ENCODE measurements around the gene CARD8. TPM values are rescaled to one million over a fixed set of nuclear protein-coding genes. Genes with fewer than 3 reads are reported as not detected.
"Not testable (repeated sequence)": the region's sequence is repeated elsewhere in the genome, so short reads cannot be mapped to it uniquely, and the experiment has no call there.

Gene CARD8
- total RNA-seq, 3 donors from 2014 or later: 47.6 to 55.1 (median 51.3) TPM

GRCh38 chr19:48283908-48284307 is 28.2 kb upstream of the CARD8 start:
- H3K27me3 Mint-ChIP-seq (ENCODE audit: low read depth): peaks cover 8% of the 10 kb centered on the region
- no peak overlapping the region for H3K4me3 Mint-ChIP-seq
- H3K36me3 Mint-ChIP-seq (ENCODE audit: insufficient read depth): no peaks in the 10 kb centered on the region
- ATAC-seq: no peak
- H3K9me3 Mint-ChIP-seq: peaks cover 16% of the 10 kb centered on the region
- no peaks in the 10 kb centered on the region for H3K4me1 Mint-ChIP-seq (ENCODE audit: low read depth)
- DNase-seq: no peak

- Mint-ChIP-seq H3K4me3 (no peak overlapping the region), H3K4me1 (ENCODE audit: low read depth) (peaks cover 2% of the 10 kb centered on the region), H3K9me3 (peaks cover 3% of the 10 kb centered on the region), H3K36me3 (ENCODE audit: insufficient read depth) (no peaks in the 10 kb centered on the region), H3K27me3 (ENCODE audit: low read depth) (peaks cover 4% of the 10 kb centered on the region)
- DNase-seq (no peak), ATAC-seq (no peak)
These were observed 24.0 kb upstream of the CARD8 start for GRCh38 chr19:48279747-48280146.

GRCh38 chr19:48274938-48275337 is 19.2 kb upstream of the CARD8 start:
- peaks cover 10% of the 10 kb centered on the region for H3K4me1 Mint-ChIP-seq (ENCODE audit: low read depth)

GRCh38 chr19:48274173-48274572 is 18.5 kb upstream of the CARD8 start:
- Mint-ChIP-seq H3K36me3 (ENCODE audit: insufficient read depth) (no peaks in the 10 kb centered on the region), H3K9me3 (no peaks in the 10 kb centered on the region), H3K4me1 (ENCODE audit: low read depth) (peaks cover 11% of the 10 kb centered on the region), H3K27me3 (ENCODE audit: low read depth) (peaks cover 19% of the 10 kb centered on the region), H3K4me3 (no peak overlapping the region)
- DNase-seq (no peak), ATAC-seq (no peak)

More at GRCh38 chr19:48274938-48275337, 19.2 kb upstream of the CARD8 start:
- Mint-ChIP-seq H3K27me3 (ENCODE audit: low read depth) (peaks cover 15% of the 10 kb centered on the region), H3K9me3 (no peaks in the 10 kb centered on the region), H3K36me3 (ENCODE audit: insufficient read depth) (no peaks in the 10 kb centered on the region), H3K4me3 (no peak overlapping the region)
- ATAC-seq: no peak
- no peak for DNase-seq

- Mint-ChIP-seq H3K9me3 (no peaks in the 10 kb centered on the region), H3K4me3 (peak overlapping the region; percentile 79), H3K4me1 (ENCODE audit: low read depth) (peaks cover 13% of the 10 kb centered on the region), H3K36me3 (ENCODE audit: insufficient read depth) (no peaks in the 10 kb centered on the region), H3K27me3 (ENCODE audit: low read depth) (peaks cover 19% of the 10 kb centered on the region)
- DNase-seq: no peak
- peak; percentile 51 to 64 for ATAC-seq
These were observed 15.9 kb upstream of the CARD8 start for GRCh38 chr19:48271531-48272151.

GRCh38 chr19:48269617-48270026 is 13.9 kb upstream of the CARD8 start:
- Mint-ChIP-seq H3K4me3 (peak overlapping the region; percentile 59), H3K27me3 (ENCODE audit: low read depth) (peaks cover 24% of the 10 kb centered on the region), H3K4me1 (ENCODE audit: low read depth) (peaks cover 13% of the 10 kb centered on the region)
- not testable (repeated sequence) for H3K9me3 Mint-ChIP-seq; H3K36me3 Mint-ChIP-seq (ENCODE audit: insufficient read depth); ATAC-seq; DNase-seq

- Mint-ChIP-seq H3K4me1 (ENCODE audit: low read depth) (peaks cover 11% of the 10 kb centered on the region), H3K27me3 (ENCODE audit: low read depth) (peaks cover 15% of the 10 kb centered on the region)
- ATAC-seq; H3K4me3 Mint-ChIP-seq; H3K9me3 Mint-ChIP-seq; H3K36me3 Mint-ChIP-seq (ENCODE audit: insufficient read depth); DNase-seq: not testable (repeated sequence)
These were observed 9.6 kb upstream of the CARD8 start for GRCh38 chr19:48265326-48265725.

GRCh38 chr19:48260359-48260714 is 4.6 kb upstream of the CARD8 start:
- peaks cover 35% of the 10 kb centered on the region for H3K4me1 Mint-ChIP-seq (ENCODE audit: low read depth)
- ATAC-seq; DNase-seq; H3K9me3 Mint-ChIP-seq; H3K36me3 Mint-ChIP-seq (ENCODE audit: insufficient read depth); H3K27me3 Mint-ChIP-seq (ENCODE audit: low read depth): not testable (repeated sequence)
- H3K4me3 Mint-ChIP-seq: peak overlapping the region; percentile 83

GRCh38 chr19:48258992-48259391 is 3.3 kb upstream of the CARD8 start:
- not testable (repeated sequence) for DNase-seq

GRCh38 chr19:48258350-48258749 is 2.6 kb upstream of the CARD8 start:
- DNase-seq: no peak
- Mint-ChIP-seq H3K4me3 (peak overlapping the region; percentile 80), H3K4me1 (ENCODE audit: low read depth) (peaks cover 53% of the 10 kb centered on the region), H3K36me3 (ENCODE audit: insufficient read depth) (peaks cover 5% of the 10 kb centered on the region), H3K9me3 (no peaks in the 10 kb centered on the region), H3K27me3 (ENCODE audit: low read depth) (no peaks in the 10 kb centered on the region)
- ATAC-seq: peak; percentile 12 to 17

More at GRCh38 chr19:48258992-48259391, 3.3 kb upstream of the CARD8 start:
- H3K27me3 Mint-ChIP-seq (ENCODE audit: low read depth); H3K9me3 Mint-ChIP-seq; H3K36me3 Mint-ChIP-seq (ENCODE audit: insufficient read depth); ATAC-seq: not testable (repeated sequence)
- Mint-ChIP-seq H3K4me1 (ENCODE audit: low read depth) (peaks cover 47% of the 10 kb centered on the region), H3K4me3 (peak overlapping the region; percentile 80)

GRCh38 chr19:48254529-48254970 is 1.2 kb downstream of the CARD8 start:
- Mint-ChIP-seq H3K36me3 (ENCODE audit: insufficient read depth) (peaks cover 11% of the 10 kb centered on the region), H3K4me1 (ENCODE audit: low read depth) (peaks cover 76% of the 10 kb centered on the region), H3K27me3 (ENCODE audit: low read depth) (no peaks in the 10 kb centered on the region), H3K9me3 (no peaks in the 10 kb centered on the region), H3K4me3 (peak overlapping the region; percentile 97)
- ATAC-seq (no peak), DNase-seq (no peak)

- DNase-seq (no peak), ATAC-seq (no peak)
- H3K36me3 Mint-ChIP-seq (ENCODE audit: insufficient read depth): peaks cover 11% of the 10 kb centered on the region
- H3K9me3 Mint-ChIP-seq: no peaks in the 10 kb centered on the region
- no peaks in the 10 kb centered on the region for H3K27me3 Mint-ChIP-seq (ENCODE audit: low read depth)
- peaks cover 77% of the 10 kb centered on the region for H3K4me1 Mint-ChIP-seq (ENCODE audit: low read depth)
- peak overlapping the region; percentile 97 for H3K4me3 Mint-ChIP-seq
These were observed 1.7 kb downstream of the CARD8 start for GRCh38 chr19:48253999-48254398.

- Mint-ChIP-seq H3K4me3 (no peak overlapping the region), H3K9me3 (no peaks in the 10 kb centered on the region), H3K27me3 (ENCODE audit: low read depth) (no peaks in the 10 kb centered on the region), H3K36me3 (ENCODE audit: insufficient read depth) (peaks cover 8% of the 10 kb centered on the region), H3K4me1 (ENCODE audit: low read depth) (peaks cover 78% of the 10 kb centered on the region)
- ATAC-seq (no peak), DNase-seq (no peak)
These were observed 3.1 kb downstream of the CARD8 start for GRCh38 chr19:48252609-48253008.

GRCh38 chr19:48250290-48251025 is 5.3 kb downstream of the CARD8 start:
- Mint-ChIP-seq H3K4me1 (ENCODE audit: low read depth) (peaks cover 82% of the 10 kb centered on the region), H3K36me3 (ENCODE audit: insufficient read depth) (peaks cover 20% of the 10 kb centered on the region), H3K4me3 (peak overlapping the region; percentile 91), H3K9me3 (no peaks in the 10 kb centered on the region), H3K27me3 (ENCODE audit: low read depth) (no peaks in the 10 kb centered on the region)
- ATAC-seq (no peak), DNase-seq (no peak)

- H3K36me3 Mint-ChIP-seq (ENCODE audit: insufficient read depth): peaks cover 23% of the 10 kb centered on the region
- peaks cover 85% of the 10 kb centered on the region for H3K4me1 Mint-ChIP-seq (ENCODE audit: low read depth)
- DNase-seq (peak; percentile 67), ATAC-seq (peak; percentile 83 to 87)
- H3K9me3 Mint-ChIP-seq: no peaks in the 10 kb centered on the region
- no peaks in the 10 kb centered on the region for H3K27me3 Mint-ChIP-seq (ENCODE audit: low read depth)
- H3K4me3 Mint-ChIP-seq: peak overlapping the region; percentile 91
These were observed 6.2 kb downstream of the CARD8 start for GRCh38 chr19:48249502-48250014.
